GM18951 (cell line): ENCODE measurements around the gene SPINT2.

Source experiments
- POLR2A ChIP-seq: IDR thresholded peaks from 4 replicates; pipeline ENCODE4 v1.6.1; 2011; ENCODE audit warnings: mild to moderate bottlenecking; ENCODE audit not compliant: insufficient read length, insufficient read depth; ENCODE audit errors: extremely low read depth
- in situ Hi-C: fragments of 300-500 bp; cut with MboI; formaldehyde crosslinking; loops from one replicate; pipeline ENCODE4 v1.12.0; 2022; ENCODE audit warnings: low sequenced_read_pairs, mixed read lengths, inconsistent platforms; ENCODE audit not compliant: unreplicated experiment

The SPINT2 gene, protein sequence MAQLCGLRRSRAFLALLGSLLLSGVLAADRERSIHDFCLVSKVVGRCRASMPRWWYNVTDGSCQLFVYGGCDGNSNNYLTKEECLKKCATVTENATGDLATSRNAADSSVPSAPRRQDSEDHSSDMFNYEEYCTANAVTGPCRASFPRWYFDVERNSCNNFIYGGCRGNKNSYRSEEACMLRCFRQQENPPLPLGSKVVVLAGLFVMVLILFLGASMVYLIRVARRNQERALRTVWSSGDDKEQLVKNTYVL

DNA sequence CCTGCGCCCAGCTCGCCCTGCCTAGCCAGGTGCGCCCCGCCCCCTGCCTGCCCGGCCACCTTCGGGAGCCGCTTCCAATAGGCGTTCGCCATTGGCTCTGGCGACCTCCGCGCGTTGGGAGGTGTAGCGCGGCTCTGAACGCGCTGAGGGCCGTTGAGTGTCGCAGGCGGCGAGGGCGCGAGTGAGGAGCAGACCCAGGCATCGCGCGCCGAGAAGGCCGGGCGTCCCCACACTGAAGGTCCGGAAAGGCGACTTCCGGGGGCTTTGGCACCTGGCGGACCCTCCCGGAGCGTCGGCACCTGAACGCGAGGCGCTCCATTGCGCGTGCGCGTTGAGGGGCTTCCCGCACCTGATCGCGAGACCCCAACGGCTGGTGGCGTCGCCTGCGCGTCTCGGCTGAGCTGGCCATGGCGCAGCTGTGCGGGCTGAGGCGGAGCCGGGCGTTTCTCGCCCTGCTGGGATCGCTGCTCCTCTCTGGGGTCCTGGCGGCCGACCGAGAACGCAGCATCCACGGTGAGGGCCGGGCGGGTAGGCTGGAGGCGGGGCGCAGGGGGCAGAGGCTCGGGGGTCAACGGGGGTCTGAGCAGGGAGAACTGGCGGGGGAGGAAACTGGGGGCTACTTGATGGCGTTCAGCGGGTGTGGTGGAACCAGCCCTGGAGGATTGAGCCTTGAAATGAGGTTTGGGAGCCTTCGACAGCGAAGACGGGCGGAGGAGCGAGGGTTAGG, at the start of gene SPINT2:
SPINT2 (plus strand) TSS at position 88 of the 727 bp plus-strand sequence; CDS start at position 408, 320 bp downstream.
- TF ChIP-seq POLR2A, result no peak
- in situ Hi-C loops, result no loop called here

DNA sequence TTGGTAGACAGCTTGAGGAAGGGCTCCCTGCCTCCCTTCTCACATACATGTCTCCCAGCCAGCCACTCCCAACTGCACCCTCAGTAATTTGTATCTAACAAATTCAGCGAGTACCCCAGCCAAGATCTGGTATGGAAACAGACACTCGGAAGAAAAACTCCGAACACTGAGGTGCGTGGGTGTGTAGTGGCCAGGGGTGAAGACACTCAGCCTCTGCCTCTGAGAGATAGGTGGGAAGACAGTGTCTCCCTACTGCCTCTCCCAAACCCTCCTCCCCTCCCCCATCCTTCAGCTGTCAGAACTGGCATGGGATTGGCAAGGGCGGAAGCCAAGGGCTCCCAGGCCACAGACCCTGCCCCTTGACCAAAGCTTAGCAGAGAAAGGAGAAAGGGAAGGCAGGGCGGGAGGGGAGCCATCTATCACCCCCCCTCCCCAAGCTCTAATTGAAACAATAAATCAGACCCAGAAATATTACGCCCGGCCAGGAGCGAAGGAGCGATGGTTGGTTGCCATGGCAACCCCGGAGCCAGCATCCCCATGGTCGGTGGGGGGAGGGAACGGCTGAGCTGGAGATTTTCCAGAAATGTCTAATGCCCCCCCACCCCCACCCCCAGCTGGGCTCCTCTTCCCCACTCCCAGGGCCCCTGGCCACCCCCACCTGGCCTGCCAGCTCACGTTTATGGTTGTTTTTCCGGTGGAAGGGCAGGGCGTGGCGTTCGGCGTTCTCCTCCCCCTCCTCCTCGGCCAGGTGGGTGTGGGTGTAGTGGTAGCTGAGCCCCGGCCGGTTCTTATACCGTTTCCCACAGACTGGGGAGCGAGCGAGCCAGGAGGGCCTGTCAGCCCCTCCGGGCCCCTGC, 47.4 kb upstream of the SPINT2 start:
- no peak for TF ChIP-seq POLR2A
- in situ Hi-C loops, result no loop called here

DNA sequence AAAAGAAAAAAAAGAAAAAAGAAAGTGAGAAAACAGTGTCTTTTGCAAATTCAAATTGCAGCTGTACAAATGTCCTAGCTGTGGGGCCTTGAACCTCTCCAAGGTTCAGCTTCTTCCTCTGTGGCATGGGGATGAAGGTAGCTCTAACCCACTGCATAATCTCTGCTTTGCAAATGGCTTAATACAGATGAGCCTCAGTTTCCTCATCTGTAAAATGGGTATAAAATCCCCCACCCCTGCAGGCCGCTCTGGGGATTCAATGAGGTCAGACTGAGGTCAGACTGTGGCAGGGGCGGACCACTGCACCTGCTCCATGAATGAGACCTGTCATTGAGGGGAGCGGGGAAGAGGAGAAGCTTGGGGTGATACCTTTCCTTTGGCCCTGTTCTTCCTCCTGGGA, 46.2 kb upstream of the SPINT2 start:
- TF ChIP-seq POLR2A, result no peak
- in situ Hi-C loops, result no loop called here

DNA sequence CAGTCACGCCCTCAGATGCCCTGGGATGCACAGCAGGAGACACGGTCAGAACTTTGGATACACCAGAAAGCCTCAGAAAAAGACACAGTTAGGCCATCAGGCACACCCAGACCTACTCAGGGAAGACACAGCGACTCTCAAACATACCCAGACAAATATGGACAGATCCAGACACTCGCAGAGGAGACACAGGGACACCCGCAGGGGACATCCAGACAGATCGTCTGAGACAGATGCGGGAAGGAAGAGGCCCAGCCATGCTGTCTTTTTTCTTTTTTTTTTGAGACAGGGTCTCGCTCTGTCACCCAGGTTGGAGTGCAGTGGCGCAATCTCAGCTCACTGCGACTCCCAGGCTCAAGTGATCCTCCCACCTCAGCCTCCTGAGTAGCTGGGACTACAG, 45.2 kb upstream of the SPINT2 start:
- TF ChIP-seq POLR2A, result no peak
- in situ Hi-C loops, result no loop called here

DNA sequence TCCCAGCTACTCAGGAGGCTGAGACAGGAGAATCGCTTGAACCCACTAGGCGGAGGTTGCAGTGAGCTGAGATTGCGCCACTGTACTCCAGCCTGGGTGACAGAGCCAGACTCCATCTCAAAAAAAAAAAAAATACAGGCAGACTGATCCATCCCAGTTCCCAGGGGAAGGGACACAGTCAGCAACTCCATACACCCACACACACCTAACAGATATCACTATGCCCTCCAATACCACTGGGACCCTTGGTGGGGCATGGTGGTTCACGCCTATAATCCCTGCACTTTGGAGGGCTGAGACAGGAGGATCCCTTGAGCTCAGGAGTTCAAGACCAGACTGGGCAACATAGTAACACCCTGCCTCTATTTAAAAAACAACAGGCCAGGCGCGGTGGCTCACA, 43.0 kb upstream of the SPINT2 start:
- in situ Hi-C loops, result no loop called here
- TF ChIP-seq POLR2A, result no peak

DNA sequence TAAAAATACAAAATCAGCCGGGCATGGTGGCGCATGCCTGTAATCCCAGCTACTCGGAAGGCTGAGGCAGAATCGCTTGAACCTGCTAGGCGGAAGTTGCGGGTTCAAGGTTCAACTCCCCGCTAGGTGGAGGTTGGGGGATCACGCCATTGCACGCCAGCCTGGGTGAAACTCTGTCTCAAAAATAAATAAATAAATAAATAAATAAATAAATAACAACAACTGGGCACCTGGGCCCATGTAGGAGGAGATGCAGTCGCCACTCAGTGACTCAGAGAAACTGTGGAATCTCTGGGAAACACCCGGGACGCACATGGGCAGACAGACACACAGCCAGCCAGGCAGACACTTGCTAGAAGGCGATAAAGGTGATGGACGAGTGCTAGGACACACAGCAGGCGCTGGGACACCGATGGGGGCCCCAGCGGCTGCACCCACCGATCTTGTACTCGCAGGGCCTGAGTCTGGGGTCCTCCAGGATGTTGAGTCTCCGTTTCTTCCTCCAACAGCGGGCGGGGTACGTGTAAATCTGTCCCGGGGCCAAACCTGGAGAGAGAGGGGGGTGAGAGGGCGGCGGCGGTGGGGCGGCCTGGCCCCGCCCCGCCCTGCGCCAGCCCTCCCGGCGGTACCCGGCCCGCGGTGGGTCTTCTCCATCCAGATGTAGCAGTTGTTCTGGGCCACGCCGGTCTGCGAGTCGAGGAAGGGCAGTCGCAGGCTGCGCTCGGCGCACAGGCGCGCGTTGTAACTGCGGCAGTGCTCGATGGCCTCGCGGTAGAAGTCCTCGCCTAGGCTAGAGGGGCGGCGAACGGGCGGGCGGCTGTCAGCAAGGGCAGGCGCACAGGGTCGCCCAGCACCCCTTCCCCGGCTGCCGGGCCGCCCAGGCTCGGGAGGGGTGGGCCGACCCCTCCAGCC, 42.2 kb upstream of the SPINT2 start:
- in situ Hi-C loops, result no loop called here
- TF ChIP-seq POLR2A, result no peak

DNA sequence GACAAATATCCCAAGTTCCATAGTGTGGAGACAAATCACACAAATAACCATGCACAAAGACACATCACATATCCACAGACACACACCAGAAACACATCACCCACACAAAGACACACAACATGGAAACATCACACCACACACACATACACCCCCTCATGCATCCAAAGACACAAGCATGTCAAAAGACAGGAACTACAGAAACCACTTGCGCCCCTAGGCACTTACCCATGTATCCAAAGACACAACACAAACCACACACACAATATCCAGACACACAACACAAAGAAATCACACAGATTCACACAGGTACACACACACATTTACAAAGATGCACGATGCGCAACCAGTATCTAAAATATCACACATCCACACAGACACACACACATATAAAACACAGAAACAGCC, 41.3 kb upstream of the SPINT2 start:
- in situ Hi-C loops, result no loop called here
- no peak for TF ChIP-seq POLR2A

DNA sequence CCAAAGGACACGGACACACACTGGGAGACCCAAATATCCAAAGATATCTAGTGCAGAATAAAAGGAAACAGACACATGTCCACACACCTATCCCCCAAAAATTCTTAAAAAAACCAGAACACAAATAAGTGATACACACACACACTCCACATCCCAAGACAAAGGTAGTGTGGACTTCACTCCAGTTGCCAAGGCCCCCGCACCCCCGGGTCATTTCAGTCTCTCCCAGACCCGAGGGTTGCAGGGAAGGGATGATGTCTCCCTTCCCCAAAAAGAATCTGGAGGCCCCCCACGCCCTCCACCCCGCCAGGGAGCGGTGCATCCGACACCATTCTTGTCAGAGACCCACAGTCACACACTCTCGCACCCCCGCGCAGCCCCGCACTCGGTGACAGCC, 40.8 kb upstream of the SPINT2 start:
- no peak for TF ChIP-seq POLR2A

DNA sequence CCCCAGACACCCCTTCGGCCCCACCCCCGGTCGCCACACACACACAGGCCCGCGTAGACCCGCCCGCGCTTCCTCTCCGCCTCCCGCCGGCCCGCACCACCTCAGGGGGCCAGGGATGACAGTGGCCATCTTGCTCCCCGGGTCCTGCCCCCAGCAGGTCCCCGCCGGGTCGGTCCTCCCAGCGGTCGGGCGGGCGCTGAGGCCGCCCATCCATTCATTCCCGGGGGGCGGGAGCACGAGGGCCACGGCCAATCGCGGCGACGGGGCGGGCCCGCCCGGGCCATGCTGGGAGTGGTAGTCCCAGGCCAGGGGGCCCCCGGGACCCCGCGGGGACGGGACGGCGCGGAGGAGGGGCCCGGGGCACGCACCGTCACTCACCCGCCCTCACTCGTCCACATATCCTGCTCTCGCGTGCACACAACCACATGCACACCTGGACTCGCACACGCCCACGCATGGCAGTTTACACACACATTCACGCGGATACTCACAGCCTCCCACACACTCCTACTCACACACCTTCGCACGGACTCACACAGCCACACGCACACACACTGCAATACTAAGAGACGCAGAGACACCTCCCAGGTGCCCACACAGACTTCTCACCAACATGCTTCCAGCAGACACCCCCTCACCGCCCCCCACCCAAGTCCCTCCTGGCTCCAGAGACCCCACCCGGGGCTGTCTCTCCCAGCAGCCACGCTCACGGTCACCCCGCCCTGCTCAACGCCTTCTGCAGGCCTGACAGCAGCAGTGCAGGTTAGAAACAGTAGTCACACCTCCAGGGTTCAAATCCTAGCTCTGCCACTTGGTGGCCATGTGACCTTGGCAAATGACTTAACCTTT, 40.1 kb upstream of the SPINT2 start, which contains the start of gene DPF1:
DPF1 (minus strand) TSS at position 209 of the 849 bp plus-strand sequence; CDS start at position 129, 80 bp downstream.
- peak; percentile 37 for TF ChIP-seq POLR2A
- in situ Hi-C loops, result no loop called here

More for the DNA sequence above, 40.8 kb upstream of the SPINT2 start:
- in situ Hi-C loops, result no loop called here

DNA sequence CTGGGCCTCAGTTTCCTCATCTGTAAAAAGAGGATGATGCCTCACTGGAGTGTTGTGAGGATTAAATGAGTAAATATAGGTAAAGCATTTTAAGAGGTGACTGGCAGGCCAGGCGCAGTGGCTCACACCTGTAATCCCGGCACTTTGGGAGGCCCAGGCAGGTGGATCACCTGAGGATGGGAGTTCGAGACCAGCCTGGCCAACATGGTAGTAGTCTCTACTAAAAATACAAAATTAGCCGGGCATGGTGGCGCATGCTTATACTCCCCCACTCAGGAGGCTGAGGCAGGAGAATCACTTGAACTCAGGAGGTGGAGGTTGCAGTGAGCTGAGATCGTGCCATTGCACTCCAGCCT, 39.5 kb upstream of the SPINT2 start:
- in situ Hi-C loops, result loop anchor here (25.0 kb wide), 1 partner anchor 338 kb away; no protein-coding TSS in a partner anchor

DNA sequence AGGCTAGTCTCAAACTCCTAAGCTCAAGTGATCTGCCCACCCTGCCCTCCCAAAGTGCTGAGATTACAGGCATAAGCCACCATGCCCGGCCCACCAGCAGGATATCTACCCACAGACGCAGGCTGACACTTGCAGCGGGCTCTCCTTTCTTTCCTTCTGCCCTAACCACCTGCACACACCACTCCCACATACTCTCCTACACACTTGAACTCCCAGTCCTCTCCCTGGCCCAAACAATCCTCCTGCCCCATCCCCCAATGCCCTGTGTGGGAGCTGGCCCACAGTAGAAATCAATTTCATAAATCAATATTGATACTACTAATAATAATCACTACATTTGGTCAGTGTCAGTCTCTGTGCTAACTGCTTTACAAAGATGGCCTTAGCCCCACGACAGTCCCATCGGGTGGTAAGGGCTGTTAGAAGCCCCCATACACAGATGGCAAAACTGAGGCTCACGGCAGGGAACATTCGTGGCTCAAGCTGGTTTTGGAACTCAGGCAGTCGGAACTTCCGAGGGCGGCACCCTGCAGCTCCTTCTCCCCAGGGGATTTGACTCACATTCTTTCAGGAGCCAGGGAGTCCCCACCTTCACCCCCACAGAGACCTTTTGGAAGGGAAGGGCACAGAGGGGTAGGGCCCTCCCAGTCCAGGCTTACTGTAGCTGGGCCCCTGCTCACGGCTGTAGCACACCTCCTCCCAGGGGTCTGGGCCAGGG, 36.9 kb upstream of the SPINT2 start:
- TF ChIP-seq POLR2A, result no peak
- in situ Hi-C loops, result loop anchor here (25.0 kb wide), 1 partner anchor 340 kb away; no protein-coding TSS in a partner anchor

DNA sequence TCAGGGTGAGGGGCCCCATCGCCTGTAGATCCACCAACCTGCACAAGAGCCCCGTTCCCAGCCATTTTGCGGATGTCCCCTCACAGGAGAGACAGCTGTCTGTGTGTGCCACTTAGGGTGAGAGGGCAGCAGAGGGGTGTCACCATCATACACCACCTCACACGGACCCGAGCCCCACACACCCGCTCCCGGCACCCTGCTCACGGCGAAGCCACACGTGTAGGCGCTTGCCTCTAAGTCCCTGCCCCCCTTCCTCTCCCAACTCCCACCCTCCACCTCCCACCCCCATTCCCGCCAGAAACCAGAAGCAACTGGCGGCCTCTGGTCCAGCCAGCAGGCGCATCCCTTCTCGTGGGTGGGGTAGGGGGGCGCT, 36.4 kb upstream of the SPINT2 start:
- in situ Hi-C loops, result loop anchor here (25.0 kb wide), 1 partner anchor 341 kb away; no protein-coding TSS in a partner anchor
- no peak for TF ChIP-seq POLR2A
